ENCODE results near the gene PDE8A. TPM values are rescaled to one million over a fixed set of nuclear protein-coding genes. Genes with fewer than 3 reads are reported as not detected.

The PDE8A gene
- total and polyA plus RNA-seq, 2 experiments from 2014 or later, result 15.3 to 26.0 TPM

- Histone ChIP-seq H3K27me3 (no peaks in the 10 kb centered on the region), H3K4me3 (no peak overlapping the region), H3K36me3 (replicated peaks; ENCODE audit: insufficient read depth, low read depth) (no peaks in the 10 kb centered on the region), H3K9me2 (replicated peaks; ENCODE audit: insufficient read depth) (no peaks in the 10 kb centered on the region), H3K27ac (no peak overlapping the region), H3K4me1 (ENCODE audit: insufficient read depth) (no peaks in the 10 kb centered on the region), H4K20me1 (ENCODE audit: insufficient read depth, poor library complexity, severe bottlenecking) (no peaks in the 10 kb centered on the region), H3K79me2 (no peaks in the 10 kb centered on the region), H3K4me2 (no peak overlapping the region), H2AFZ (no peak overlapping the region), H3K9me3 (ENCODE audit: low read depth) (no peaks in the 10 kb centered on the region)
- 90% methylated on average over 16 of the region's 16 CpGs for WGBS (ENCODE audit: low lambda C conversion rate, missing lambda C conversion rate)
- TF ChIP-seq EZH2 (IDR thresholded peaks at IDR 0.05; ENCODE audit: borderline replicate concordance), result no peak
- TF ChIP-seq CTCF (IDR thresholded peaks at IDR 0.05; ENCODE audit: poor library complexity), result no peak
- TF ChIP-seq EZH2phosphoT487 (IDR thresholded peaks at IDR 0.05; ENCODE audit: low read depth, severe bottlenecking, unreplicated experiment), result no peak
- no peak for DNase-seq (ENCODE audit: low spot score)
These were observed 7.9 kb upstream of the PDE8A start for GRCh38 chr15:84973492-84974460.

DNA sequence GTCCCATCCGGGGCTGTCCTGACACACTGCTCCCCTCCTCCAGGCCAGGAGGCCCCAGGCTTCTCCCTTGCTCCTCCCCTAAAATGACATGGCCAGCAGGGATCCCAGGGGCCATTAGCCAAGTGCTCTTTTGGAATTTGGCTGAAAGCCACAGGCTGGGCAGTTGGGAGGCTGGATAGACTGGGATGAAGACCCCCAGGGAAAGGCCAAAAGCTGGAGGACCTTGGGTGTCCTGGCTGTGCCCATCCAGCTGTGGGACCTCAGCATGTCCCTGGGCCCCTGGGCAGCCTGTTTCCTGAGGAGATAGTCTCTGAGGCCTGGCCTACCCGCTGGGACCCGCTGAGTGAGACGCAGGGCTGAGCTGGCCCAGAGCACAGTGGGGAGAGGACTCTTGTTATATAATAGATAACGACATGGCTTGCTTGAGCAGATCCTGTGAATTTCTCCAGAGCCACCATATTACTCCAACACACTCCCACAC is 5.7 kb upstream of the PDE8A start:
- Histone ChIP-seq H3K27me3 (no peaks in the 10 kb centered on the region), H3K79me2 (no peaks in the 10 kb centered on the region), H3K9me3 (ENCODE audit: low read depth) (no peaks in the 10 kb centered on the region), H3K36me3 (replicated peaks; ENCODE audit: insufficient read depth, low read depth) (no peaks in the 10 kb centered on the region), H3K9me2 (replicated peaks; ENCODE audit: insufficient read depth) (no peaks in the 10 kb centered on the region), H3K27ac (no peak overlapping the region), H4K20me1 (ENCODE audit: insufficient read depth, poor library complexity, severe bottlenecking) (no peaks in the 10 kb centered on the region), H3K4me2 (no peak overlapping the region), H3K4me1 (ENCODE audit: insufficient read depth) (no peaks in the 10 kb centered on the region), H2AFZ (no peak overlapping the region), H3K4me3 (no peak overlapping the region)
- TF ChIP-seq EZH2phosphoT487 (IDR thresholded peaks at IDR 0.05; ENCODE audit: low read depth, severe bottlenecking, unreplicated experiment), result no peak
- TF ChIP-seq CTCF (IDR thresholded peaks at IDR 0.05; ENCODE audit: poor library complexity), result no peak
- no peak for TF ChIP-seq EZH2 (IDR thresholded peaks at IDR 0.05; ENCODE audit: borderline replicate concordance)
- WGBS (ENCODE audit: low lambda C conversion rate, missing lambda C conversion rate), result 84% methylated on average over 5 of the region's 5 CpGs
- DNase-seq (ENCODE audit: low spot score), result no peak

- no peaks in the 10 kb centered on the region for H4K20me1 ChIP-seq (ENCODE audit: insufficient read depth, poor library complexity, severe bottlenecking)
- 95% methylated on average over 10 of the region's 10 CpGs for WGBS (ENCODE audit: low lambda C conversion rate, missing lambda C conversion rate)
These were observed 4.8 kb upstream of the PDE8A start for GRCh38 chr15:84976746-84977345.

More at GRCh38 chr15:84976746-84977345, 4.8 kb upstream of the PDE8A start:
- Histone ChIP-seq H3K27me3 (no peaks in the 10 kb centered on the region), H3K79me2 (no peaks in the 10 kb centered on the region), H3K4me1 (ENCODE audit: insufficient read depth) (no peaks in the 10 kb centered on the region), H3K9me2 (replicated peaks; ENCODE audit: insufficient read depth) (no peaks in the 10 kb centered on the region), H3K27ac (no peak overlapping the region), H3K9me3 (ENCODE audit: low read depth) (no peaks in the 10 kb centered on the region), H3K36me3 (replicated peaks; ENCODE audit: insufficient read depth, low read depth) (no peaks in the 10 kb centered on the region), H3K4me2 (no peak overlapping the region), H2AFZ (no peak overlapping the region), H3K4me3 (no peak overlapping the region)
- TF ChIP-seq CTCF (IDR thresholded peaks at IDR 0.05; ENCODE audit: poor library complexity) (no peak), EZH2 (IDR thresholded peaks at IDR 0.05; ENCODE audit: borderline replicate concordance) (no peak), EZH2phosphoT487 (IDR thresholded peaks at IDR 0.05; ENCODE audit: low read depth, severe bottlenecking, unreplicated experiment) (no peak)
- DNase-seq (ENCODE audit: low spot score), result no peak
